ENCODE results near the gene REXO2.
A peak's percentile ranks its signal among the peaks of the same experiment; 100 is the strongest.

The REXO2 gene

DNA sequence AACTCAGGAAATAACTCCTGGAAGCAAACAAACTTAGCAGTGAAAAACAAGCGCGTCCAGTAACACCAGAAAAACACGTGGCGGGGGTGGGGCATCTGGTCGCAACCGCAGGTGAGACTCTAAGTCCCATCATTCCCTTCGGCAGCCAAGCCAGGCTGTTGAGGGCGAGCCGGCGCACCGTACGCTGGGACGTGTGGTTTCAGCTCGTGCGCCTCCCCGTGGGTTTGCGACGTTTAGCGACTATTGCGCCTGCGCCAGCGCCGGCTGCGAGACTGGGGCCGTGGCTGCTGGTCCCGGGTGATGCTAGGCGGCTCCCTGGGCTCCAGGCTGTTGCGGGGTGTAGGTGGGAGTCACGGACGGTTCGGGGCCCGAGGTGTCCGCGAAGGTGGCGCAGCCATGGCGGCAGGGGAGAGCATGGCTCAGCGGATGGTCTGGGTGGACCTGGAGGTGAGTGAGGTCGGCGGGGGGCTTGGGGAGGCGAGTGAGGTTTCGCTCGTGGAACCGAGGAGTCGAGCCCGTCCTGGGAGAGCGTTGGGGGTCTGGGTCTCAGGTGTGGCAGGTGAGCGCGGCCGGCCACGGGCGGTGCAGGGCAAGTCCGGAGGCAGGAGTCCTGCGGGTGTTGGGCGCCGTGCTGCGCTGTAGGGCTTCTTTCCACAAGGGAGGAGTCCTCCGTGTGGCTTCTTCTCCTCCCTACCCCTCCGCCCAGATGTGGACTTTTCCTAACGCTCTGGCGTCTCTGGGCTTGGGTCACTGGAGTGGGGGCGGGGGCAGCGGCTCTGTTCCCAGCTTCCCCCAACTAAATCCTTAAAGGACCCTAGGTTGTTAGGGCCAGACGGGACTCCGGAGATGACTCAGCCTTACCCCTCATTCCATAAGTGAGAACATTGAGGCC, at the start of gene REXO2:
Gene REXO2, plus strand, starts transcription at position 239 of the 892 bp plus-strand sequence. Its CDS starts 62 bp downstream, at position 301.
- DNase-seq (ENCODE audit: low spot score) = peak; percentile 95

DNA sequence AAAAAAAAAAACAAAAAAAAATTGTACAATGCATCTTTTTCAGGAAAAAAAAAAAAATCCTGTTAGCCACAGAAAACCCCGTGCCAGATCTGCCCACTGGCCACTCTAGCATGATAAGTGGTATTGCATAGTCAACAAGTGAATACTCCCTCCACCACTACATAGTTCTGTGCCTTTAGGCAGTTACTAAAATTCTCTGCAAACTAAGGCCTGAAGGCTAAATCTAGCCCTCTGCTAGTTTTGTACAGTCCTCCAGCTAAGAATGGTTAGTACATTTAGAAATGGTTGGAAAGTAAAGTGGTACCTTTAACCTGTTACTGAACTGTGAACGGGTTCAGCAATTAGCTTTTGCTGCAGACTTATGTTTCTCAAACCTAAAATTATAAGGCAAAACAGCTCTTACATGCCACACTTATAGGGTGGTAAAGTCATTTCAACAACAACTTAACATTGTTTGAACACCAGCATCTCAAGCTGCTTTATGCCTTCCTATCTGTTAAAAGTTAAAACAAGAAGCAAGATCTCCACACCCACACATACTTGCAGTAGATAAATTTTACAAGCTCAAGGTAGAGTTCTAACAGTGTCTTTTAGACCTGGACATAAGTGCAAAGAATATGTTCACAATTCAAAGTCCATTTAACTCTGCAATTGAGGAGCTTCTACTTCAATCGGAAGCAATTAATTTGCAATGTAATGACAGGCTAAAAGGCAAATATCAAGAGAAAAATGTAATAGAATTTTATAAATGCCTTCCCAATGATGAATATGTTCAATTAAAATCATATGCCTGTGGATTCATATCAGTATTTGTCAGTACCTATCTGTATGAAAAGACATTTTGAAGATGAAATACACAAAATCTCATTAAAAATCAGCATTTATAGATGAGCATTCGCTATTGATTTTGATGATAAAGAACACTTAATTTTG, 46.3 kb upstream of the REXO2 start:
- no peak for DNase-seq (ENCODE audit: low spot score)

DNA sequence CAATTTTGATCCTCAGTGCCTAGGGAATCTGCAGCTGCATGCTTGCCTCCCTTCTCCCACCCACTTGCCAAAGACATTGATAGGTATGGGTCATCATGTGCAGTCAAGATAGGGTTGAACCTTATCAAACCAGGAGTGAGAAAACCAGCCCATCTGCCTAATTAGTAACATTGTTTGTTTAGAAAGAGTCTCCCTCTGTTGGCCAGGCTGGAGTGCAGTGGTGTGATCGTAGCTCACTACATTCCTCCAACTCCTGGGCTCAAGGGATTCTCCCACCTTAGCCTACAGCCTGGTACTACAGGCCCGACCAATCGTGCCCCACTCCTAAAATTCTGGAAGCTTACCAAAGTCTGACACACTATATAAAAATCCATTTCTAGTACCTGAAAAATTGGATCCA, 43.5 kb upstream of the REXO2 start:
- DNase-seq (ENCODE audit: low spot score) = no peak

DNA sequence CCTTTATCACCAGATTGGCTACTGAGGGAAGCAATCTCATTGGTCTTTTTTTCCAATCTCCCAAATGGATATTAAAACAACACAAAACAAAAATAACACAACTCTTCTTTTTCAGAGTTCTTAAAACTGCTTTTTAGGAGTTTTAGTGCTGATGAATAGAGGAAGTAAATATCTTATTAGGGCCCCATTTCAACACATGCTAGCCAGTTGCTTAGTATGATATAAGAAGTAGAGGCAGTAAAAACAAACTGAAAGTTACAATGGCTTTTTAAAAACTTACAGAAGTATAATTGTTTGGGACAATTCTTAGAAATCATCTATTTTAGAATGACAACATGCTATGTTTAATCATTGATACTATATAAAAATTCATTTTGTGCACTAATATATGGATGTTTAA, 42.4 kb upstream of the REXO2 start:
- no peak for DNase-seq (ENCODE audit: low spot score)

DNA sequence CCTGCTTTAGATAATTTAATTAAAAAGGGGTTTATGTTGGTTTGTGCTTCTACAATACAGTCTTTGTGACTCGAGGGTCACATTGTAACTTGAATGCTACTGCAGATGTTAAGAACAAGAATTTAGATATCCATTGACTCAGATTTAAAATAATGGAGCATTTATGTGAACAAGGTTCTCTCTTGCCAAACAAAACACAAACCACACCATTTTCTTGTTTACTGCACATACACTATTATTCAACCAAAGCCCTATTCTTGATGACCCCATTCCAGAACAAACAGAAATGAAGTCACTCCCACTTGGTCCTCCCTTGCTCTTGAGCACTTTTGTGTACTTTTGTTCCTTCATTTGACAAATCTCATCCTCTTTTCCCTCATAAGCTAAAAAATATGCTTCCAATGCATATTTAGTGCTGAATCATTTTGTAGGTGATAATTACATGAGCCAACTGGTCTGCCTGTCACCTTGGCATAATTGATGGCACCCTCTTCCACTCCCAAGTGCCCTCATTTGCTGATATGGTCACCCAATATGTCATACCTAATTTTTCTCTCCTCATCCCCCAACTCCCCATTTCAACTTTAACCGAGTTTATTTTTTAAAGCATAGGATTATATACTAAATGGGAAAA, 41.8 kb upstream of the REXO2 start:
- DNase-seq (ENCODE audit: low spot score) = no peak

DNA sequence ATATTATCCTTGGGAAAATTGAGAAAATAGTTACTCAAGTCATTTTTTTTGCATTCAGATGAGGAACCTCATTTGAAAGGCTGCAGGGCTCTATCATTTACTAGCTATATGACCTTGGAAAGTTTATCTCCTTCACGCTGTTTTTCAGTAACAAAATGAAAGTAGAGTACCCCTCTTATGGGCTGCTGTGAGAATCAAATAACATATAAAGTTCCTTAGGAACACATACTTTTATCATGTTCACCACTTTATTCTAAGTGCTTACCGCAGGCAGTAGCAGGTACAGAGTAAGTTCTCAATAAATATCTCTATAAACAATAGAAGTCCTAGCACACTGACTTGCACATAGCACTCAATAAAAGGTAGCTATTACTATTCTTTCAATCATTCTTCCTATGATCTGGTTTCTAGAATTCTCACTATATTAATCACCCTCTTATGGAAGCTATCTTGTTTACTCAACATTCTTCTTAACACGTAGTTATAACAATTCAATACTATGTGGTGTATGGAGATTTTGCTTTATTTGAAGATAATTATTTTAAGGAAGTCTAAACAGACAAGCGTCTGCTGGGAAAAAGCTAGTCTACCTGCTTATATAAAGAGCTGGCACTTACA, 40.9 kb upstream of the REXO2 start:
- no peak for DNase-seq (ENCODE audit: low spot score)

DNA sequence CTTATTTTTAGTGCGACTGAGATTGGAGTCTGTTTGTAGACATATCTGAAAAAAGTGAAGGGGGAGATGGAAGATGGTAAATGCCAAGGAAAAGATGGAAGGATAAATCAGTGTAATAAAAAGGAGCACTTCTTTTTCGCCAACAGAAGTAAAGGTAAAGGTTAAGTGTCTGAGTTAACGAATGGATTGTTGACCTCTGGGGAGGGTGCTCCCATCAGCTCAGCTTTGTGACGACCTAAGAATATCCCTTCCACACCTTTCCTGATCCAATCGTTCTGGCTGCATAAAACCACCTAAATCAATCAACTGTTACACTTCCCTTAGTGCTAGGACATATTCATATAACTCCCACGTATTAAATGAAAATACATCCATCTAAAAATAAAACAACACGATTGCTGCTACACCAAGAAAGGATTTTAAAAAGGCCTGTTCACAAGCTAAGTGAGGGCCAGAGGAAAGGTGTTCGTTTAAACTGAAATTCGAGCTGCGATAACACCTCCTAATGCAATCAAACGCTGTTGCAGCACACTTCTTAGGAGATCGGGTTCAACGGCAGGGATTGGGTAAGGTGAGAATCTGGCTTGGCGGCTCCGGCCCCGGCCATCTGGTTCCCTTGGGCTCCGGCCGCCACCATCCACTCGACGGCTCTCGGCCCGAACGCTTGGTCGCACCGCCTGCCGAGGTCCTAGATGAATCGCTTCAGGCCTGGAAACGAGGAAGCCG, 39.6 kb upstream of the REXO2 start:
- DNase-seq (ENCODE audit: low spot score) = no peak

DNA sequence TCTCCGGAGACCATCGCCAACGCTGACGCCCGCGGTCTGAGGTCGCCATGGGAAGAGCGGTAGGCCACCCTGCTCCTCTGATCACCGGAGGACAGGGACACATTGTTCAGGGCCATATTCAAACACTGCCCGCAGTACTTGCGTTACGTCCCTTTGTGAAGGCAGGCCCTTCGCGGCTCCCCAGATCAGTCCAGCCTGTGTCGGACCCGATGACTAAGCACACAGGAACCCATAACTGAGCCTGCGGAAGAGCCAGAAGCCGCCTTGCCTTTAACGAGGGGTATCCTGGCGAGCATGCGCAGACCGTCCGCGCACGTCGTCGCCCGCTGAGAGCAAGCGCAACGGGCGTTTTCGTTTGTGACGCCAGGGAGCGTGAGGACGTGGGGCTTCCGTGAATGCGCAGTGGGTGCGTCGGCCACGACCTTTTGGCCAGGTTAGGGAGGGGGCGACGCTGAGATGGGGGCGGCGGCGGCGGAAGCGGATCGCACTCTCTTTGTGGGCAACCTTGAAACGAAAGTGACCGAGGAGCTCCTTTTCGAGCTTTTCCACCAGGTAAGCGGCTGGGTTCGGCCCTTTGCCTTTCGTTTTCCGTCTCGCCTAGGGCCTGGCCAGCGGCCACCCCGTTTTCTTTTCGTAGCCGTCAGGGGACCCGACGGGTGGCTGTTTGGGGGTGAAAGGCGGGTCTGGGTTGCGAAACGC, 38.9 kb upstream of the REXO2 start, which contains the start of the genes C11orf71 and RBM7:
Gene C11orf71, minus strand, starts transcription at position 296 of the 699 bp plus-strand sequence. Its CDS starts 180 bp downstream, at position 116.
Gene RBM7, plus strand, starts transcription at position 451 of the 699 bp plus-strand sequence. Its CDS starts 6 bp downstream, at position 457.
- peak; percentile 97 for DNase-seq (ENCODE audit: low spot score)

DNA sequence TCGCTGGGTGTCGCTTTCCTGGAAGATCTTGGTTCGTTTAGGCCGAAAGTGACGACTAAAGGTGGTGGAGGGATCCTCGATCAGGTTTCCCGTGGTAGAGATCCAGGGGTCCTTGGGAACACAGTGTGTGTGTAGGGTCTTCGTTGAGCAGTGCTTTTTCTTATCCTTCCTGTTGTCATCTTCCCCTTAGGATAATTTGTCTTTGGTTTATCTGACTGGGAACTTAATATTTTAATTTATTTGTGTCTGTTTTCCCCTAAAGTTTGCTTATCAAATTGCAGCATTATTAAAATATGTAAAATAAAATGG, 38.4 kb upstream of the REXO2 start:
- no peak for DNase-seq (ENCODE audit: low spot score)

DNA sequence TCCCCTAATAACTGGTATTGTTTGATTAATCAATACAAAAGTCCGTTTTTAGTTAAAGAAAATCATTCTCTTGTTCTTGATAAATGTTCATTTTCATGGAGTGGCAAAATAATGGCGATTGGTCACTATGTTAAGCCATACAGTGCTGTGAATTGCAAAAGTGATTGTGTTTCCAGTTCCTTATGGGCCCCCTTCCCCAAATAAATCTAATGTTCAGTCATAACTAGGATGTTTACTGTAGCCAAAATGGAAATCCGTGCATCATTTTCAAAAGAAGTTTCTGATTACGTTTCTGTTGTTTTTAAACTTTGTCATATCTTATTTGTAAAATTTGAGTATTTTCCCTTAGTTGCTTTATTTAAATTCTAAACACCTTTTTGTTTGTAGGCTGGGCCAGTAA, 38.0 kb upstream of the REXO2 start:
- no peak for DNase-seq (ENCODE audit: low spot score)

DNA sequence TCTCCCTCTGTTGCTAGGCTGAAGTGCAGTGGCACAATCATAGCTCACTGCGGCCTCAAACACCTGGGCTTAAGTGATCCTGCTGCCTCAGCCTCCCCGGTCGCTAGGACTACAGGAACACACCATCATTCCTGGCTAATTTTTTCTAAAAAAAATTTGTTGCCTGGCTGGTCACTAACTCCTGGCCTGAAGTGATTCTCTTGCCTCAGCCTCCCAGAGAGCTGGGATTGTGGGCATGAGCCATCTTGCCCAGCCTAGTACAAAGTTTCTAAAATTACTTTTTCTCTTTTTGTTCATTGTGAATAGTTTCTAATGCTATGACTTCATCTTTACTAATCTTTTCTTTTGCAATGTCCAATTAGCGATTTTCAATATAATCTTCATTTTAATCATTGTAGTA, 26.3 kb upstream of the REXO2 start:
- DNase-seq (ENCODE audit: low spot score) = no peak

DNA sequence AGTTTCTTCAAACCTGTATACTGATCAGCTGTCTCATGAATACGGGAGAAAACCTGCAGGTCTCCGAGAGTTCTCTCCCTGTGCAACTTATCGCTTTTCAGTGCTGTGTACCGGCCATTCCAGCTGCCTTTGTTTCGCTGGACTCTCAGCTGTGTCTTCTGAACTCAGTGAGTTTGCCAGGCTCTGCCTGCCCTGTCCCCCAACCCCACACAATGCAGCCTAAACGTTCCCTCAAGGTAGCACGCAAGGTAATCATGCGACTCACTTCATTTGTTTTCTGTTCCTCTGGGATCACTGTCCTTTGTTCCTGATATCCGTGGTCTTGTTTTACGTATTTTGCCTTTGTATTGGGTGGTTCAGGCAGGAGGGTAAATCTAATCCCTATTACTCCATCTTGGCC, 25.3 kb upstream of the REXO2 start:
- no peak for DNase-seq (ENCODE audit: low spot score)

DNA sequence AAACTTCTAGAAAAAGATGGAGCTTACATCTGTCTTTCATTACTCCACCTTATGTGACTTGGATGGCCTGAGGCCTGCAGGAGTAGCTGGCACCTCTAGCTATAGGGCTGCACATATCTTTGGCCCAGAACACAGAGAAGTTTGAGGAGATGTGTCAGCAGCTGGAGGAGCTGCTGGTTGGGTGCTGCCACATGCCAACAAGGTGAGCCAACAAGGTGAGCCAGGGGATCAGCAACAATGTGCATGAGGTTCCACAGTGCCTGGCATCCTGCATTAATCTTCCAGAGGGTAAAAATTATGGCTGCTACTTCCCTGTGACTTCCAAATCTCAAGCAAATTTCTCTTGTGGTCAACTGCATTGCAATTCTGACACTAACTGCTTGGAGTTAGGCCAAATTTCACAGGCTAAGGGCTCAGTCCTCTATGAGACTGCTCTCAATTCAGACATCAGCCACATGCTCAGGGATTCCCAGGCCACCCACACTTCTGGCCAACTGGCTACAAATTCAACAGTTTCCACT, 22.8 kb upstream of the REXO2 start:
- no peak for DNase-seq (ENCODE audit: low spot score)

DNA sequence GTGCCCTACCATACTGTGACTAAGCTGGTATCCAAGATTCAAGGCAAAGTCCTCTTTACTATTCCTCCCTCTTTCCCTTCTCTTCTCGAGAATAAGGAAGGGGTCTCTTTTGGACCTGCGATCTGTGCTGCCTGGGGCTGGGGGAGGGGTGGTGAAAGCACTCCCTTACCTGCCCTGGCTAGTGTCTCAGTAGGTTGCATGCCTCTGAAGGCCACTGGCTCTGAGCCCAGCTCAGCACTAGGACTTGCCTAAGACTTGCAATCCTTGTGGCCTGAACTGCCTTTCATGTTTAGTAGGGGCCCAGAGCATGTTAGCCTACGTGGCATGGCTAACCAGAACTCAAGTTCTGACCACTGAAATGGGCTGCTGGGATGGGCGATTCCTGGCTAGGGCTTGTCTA, 13.0 kb upstream of the REXO2 start:
- DNase-seq (ENCODE audit: low spot score) = no peak

DNA sequence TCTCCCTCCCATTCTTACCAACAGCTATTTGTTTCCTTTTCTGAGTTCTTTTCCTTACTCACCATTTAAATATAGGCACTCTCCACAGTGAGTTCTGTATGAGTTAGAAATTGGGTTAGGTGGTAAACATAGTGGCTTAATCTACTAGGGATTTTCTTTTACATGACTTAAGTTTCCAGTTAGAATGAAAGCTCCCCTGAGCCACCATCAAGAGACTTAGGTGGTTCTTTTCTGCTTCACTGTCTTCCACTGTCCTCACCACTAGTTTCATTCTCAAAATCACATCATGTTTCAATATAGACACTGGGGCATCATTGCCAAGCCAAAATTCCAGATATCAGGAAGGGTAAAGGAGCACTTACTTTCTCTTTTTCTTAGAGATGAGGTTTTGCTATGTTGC, 9.0 kb upstream of the REXO2 start:
- DNase-seq (ENCODE audit: low spot score) = no peak

DNA sequence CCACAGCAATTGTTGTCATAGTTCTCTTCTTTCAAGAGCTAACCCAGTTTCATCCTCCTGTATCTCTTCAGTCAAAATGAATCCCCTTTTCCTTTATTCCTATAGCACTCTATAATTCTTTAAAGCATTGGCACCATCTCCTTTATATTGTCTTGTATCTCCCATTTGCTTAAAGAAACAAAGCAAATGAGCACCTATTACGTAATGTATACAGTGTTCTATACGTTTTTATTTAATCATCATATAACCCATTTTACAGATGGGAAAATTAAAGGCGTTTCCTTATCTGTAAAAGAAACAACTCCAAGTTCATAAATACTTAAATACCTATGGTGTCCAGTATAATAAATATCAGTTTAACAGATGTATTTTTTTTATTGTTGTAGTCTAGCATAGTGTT, 6.4 kb upstream of the REXO2 start:
- DNase-seq (ENCODE audit: low spot score) = no peak

DNA sequence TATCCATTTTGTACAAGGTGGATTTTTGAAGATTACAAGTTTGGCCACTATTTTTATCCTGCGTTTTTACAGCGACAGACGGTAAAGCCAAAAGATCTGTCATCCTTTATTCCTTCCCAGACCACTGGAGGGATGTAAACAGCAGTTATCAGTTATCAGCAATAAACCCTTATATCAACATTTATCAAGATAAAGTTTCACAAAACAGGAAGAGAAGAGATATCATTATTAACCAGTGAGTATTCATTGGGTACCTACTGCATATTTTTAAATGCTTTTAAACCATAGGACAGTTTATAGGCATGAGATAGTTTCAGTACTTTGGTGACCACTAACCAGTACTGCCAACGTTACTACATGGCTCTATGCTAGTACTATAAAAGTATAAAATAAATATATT, 5.9 kb upstream of the REXO2 start:
- DNase-seq (ENCODE audit: low spot score) = no peak

DNA sequence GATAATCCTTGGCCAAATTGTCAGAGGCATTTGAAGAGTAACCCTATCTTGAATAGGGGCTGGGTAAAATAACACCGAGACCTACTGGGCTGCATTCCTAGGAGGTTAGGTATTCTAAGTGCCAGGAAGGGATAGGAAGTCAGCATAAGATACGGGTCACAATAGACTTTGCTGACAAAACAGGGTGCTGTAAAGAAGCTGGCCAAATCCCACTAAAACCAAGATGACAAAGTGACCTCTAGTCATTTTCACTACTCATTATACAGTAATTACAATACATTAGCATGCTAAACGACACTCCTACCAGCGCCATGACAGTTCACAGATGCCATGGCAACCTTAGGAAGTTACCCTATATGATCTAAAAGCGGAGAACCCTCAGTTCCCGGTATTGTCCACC, 964 bp upstream of the REXO2 start:
- no peak for DNase-seq (ENCODE audit: low spot score)

DNA sequence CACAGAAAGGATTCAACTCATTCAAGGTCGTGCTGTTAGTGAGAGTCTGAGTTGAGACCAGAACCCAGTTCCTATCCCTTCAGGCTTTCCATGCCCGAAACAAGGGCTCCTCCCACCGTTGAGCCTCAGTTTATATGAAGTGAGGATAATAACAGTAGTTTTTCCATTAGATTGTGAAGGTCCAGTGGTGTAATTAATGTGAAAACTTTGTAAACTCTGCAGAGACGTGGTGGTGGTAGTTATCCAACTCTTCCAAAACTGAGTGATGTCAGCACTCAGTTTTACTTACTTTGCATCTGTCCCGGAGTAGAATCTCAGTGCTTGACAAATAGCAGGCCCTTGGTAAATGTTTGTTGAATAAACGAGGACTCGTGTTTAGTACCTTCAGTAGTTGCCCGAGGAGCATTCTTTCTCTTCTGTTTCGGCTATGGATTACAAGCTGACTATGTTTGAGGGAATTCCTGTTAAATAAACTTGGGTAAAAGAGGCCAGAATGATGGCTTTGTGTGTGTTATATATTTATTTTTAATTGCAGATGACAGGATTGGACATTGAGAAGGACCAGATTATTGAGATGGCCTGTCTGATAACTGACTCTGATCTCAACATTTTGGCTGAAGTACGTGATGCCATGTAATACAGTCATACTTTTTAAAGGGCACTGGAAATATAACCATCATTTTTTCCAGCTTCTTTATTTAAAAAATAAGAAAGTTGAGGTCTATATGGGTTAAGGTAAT, 1.0 kb downstream of the REXO2 start:
- no peak for DNase-seq (ENCODE audit: low spot score)
